Stimulated activated CD4-positive, alpha-beta T cell treated with anti-CD3 and anti-CD28 coated beads, Interleukin-1b, Interleukin-23, amount 100 ng/mL, for 48 hours (primary cell): Measurements from ENCODE around the gene MRM1.
A peak's percentile ranks its signal among the peaks of the same experiment; 100 is the strongest.

Experiments used
- DNase-seq: peaks from one replicate; pipeline ENCODE4 v3.0.0-alpha.2; 2020

Gene MRM1

GRCh38 chr17:36601303-36602029 lies at the start of gene MRM1:
MRM1 (plus strand) TSS chr17:36601583; CDS start chr17:36601811, 228 bp downstream.
- DNase-seq = peak; percentile 90

- DNase-seq = no peak
These were observed 47.9 kb upstream of the MRM1 start for GRCh38 chr17:36553459-36553858.

GRCh38 chr17:36566081-36566480 lies 35.3 kb upstream of the MRM1 start:
- DNase-seq = no peak

GRCh38 chr17:36575028-36575427 lies 26.4 kb upstream of the MRM1 start:
- no peak for DNase-seq

- no peak for DNase-seq
These were observed 24.6 kb upstream of the MRM1 start for GRCh38 chr17:36576793-36577192.

- DNase-seq = no peak
These were observed 22.7 kb upstream of the MRM1 start for GRCh38 chr17:36578671-36579070.

- no peak for DNase-seq
These were observed 17.6 kb upstream of the MRM1 start for GRCh38 chr17:36583787-36584186.

- DNase-seq = no peak
These were observed 15.2 kb upstream of the MRM1 start for GRCh38 chr17:36586138-36586537.

GRCh38 chr17:36590082-36590481 lies 11.3 kb upstream of the MRM1 start:
- no peak for DNase-seq

- peak; percentile 75 for DNase-seq
These were observed 9.7 kb upstream of the MRM1 start, which contains the start of gene DHRS11 for GRCh38 chr17:36591434-36592315. DHRS11 (plus strand) TSS chr17:36591879; CDS start chr17:36592010, 131 bp downstream.

- no peak for DNase-seq
These were observed 9.1 kb upstream of the MRM1 start for GRCh38 chr17:36592316-36592715.

- DNase-seq = no peak
These were observed 8.6 kb upstream of the MRM1 start for GRCh38 chr17:36592716-36593321.

- DNase-seq = no peak
These were observed 7.6 kb upstream of the MRM1 start for GRCh38 chr17:36593656-36594316.

GRCh38 chr17:36594626-36595401 lies 6.6 kb upstream of the MRM1 start:
- no peak for DNase-seq

GRCh38 chr17:36597226-36597625 lies 4.2 kb upstream of the MRM1 start:
- DNase-seq = no peak

- no peak for DNase-seq
These were observed 3.3 kb upstream of the MRM1 start for GRCh38 chr17:36597866-36598777.

- DNase-seq = no peak
These were observed 2.4 kb upstream of the MRM1 start for GRCh38 chr17:36598951-36599401.

GRCh38 chr17:36599546-36600250 lies 1.7 kb upstream of the MRM1 start:
- no peak for DNase-seq

GRCh38 chr17:36600465-36600864 lies 918 bp upstream of the MRM1 start:
- DNase-seq = no peak

GRCh38 chr17:36600936-36601302 lies 464 bp upstream of the MRM1 start:
- peak; percentile 13 for DNase-seq
